HG03460 (cell line): Measurements from ENCODE around the gene LYPD6B.
A peak's percentile ranks its signal among the peaks of the same experiment; 100 is the strongest.

Experiments
- ATAC-seq: cut with Tn5 transposase; IDR thresholded peaks from one replicate; pipeline ENCODE4 v1.9.1; 2021; ENCODE audit not compliant: unreplicated experiment

Gene LYPD6B

DNA sequence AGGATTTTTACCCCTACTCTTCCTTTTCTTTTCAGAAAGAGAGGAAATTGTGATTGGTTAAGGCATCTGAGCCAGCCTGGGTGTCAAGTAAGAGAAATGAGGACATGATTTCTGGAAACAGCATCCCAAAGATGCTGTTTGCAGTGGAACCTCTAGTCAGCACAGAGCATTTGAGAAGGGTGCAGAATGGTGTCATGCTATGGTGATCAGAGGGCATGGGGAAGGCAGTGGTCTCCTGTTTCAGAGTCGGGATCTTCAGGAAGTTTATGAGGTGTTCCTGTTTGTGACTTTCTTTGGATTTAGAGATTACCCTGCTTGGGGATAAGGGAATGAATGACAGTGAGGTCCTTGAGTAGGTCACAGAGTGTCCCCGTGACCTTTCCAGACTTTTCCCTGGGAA, 117.5 kb downstream of the LYPD6B start:
- ATAC-seq = no peak

DNA sequence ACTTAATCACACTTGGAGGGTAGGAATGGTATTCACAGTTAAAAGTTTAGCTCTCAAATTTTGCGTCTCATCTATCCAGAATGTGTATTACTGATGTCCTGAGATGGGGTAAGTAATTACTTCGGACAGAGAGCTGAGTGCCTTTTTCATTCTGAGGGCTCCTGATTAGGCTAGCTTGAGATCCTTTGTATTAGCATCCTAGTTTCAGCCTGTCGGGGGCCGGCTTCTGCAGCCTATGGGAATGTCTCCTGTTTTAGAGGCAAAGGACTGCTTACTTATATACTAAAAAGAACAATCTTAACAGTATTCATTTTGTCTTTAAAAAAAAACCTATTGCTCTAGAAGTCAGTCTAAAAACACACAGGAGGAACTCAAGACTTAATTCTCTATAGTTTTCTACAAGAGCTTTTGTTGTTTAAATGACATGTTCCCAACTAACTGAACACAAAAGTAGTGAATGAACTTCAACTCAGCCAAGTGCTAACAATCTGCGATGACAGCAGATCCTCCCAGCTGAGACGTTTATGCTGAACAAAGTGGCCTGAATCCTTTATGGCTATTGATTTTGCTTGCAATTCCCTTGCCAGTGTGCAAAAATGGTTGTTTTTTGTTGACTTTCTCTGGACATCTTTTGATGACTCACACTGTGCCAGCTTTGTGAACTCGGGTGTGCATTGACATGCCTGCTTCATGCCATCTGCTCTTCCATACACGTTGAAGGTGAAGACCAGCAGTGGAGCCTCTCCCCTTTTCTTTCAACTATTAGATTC, 118.7 kb downstream of the LYPD6B start:
- no peak for ATAC-seq

DNA sequence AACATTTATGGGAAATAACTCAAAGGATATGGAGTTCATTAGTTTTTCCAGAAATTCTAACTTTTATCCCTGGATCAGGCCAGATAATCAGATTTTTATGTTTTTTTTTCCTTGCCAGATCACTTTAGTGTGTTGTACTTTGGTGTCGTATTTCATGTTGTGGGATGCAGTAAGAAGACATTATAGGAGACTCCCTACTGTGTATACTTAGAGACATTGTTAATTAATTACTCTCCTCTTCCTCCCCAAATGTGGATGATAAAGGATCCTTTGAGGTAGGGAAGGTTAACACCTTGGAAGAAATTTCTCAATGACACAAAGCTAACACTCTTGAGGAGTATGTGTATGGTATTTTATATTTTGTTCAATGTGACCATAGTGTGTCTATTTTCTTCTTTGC, 120.5 kb downstream of the LYPD6B start:
- no peak for ATAC-seq

DNA sequence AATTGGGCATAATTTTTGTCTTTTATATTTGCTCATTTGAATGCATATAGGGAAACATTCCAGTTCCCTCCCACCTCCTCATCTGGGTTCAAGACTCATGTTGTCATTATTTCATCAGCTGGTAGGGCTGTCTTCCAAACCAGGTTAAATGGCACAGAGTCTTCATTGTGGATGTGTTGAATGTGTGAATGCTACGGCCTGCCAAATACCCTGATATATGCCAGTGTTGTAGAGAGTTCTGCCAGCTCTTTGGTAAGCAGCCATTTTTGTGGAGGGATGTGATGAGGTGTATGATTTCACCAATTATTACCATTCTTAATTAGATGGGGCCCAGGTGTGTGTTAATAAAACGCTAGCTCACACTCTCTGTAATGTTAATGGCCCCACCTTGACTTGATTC, 121.7 kb downstream of the LYPD6B start:
- ATAC-seq = no peak

GRCh38 chr2:149160701-149161217, 122.3 kb downstream of the LYPD6B start:
- ATAC-seq = peak; percentile 96

DNA sequence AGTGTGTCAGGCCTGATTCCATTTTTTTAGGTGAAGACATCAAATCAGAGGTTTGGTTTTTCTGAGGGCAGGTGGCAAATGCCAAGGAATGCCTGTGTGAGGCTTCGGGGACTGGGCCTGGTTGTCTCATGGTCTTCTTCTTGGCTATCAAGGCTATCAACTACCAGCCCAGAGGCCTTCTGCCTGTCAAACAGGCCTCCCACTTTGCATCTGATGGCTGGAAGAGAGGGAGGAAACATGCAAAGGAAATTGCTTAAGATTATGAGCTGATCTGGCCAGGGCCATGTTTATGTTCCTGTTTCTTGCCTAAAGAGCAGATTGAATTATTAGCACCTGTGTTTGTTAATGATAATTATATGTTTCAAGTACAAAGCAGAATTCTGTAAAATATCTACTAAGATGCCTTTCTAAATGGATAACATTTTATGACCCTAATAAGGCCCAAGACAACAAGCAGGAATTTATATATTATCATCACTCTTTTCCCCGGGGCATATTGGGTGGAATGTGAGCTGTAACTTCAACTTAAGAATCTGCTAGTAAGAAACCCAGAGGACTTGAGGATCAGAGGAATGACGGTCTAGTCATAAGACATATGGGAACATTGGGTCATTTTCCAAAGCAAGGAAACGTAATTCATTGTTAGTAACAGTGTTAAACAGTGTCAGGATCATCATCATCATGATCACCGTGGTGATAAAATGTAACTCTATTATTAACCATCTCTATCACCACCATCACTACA, 123.2 kb downstream of the LYPD6B start:
- no peak for ATAC-seq

DNA sequence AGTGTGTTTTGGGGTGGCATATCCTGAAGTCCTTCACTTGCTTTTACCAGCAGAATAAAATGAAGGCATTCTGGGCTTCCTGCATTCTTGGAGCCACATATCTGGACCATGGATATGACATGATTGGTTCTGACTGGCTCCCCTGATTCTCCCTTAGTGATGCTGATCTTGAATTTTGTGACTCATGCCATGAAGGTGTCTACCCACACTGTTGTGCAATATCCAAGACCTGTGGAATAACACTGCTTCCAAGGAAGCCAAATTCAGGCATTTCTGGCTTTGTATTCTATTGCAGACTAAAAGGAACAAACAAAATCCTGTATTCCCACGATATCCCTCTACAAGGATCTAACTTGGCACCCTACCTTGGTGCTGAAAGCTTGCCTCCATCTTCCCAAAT, 125.8 kb downstream of the LYPD6B start:
- ATAC-seq = no peak

GRCh38 chr2:149164827-149165226, 126.3 kb downstream of the LYPD6B start:
- no peak for ATAC-seq

DNA sequence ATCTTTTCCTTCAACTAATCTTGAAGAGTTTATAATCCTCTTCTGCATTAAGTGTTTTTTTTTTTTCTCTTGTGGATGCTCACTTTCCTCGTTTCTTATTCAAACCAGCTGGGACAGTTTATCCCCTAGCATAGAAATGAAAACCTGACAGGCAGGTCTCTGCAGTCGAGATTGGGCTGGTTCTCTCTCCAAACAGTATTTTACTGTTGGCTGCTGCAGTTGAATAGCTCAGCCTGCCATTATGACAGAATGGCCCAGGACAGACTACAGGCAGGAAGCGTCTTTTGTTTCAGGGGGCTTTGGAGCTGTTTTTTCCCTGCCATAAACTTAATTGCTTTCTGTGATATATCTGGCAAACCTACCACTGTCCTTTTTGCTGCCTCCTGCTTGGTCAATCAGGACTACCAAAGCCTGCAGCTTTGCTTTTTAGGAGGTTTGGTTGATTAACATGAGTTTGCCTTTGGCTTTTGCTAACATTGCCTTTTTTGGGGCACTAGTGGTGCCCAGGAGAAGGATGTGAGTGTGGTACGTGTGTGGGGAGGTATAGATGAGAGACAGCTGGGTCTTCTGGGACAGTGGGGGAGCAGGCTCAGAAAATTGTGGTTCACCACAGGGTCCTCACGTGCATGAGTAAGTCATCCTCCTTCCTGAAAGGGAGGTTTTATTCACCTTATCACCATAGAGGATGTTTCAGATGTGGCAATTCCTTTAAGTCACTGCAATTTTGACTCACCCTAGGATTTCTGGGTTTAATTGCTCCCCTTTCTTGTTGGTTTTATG, 128.7 kb downstream of the LYPD6B start:
- ATAC-seq = peak; percentile 81

- no peak for ATAC-seq
These were observed 129.4 kb downstream of the LYPD6B start for GRCh38 chr2:149167941-149168340.

GRCh38 chr2:149169656-149170055, 131.2 kb downstream of the LYPD6B start:
- ATAC-seq = no peak

- no peak for ATAC-seq
These were observed 131.7 kb downstream of the LYPD6B start for GRCh38 chr2:149170156-149170555.

DNA sequence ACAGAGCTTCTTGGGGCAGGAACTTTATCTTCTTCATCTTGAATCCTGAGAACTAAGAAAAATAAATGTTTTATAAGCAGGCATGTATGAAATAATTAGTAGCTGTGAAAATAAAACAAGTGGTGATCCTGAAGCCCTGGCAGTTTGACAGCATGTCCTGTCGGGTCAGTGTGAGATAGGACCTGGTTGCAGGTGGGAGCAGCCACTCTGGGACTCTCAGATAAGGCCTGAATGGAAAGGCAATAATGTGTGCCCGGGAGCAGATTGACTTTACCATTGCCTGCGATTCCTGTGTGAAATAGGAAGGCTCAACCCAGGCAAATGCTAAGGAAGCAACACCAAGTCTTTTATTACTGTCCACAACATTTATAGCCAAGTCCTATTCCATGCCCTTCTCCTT, 132.4 kb downstream of the LYPD6B start:
- no peak for ATAC-seq

DNA sequence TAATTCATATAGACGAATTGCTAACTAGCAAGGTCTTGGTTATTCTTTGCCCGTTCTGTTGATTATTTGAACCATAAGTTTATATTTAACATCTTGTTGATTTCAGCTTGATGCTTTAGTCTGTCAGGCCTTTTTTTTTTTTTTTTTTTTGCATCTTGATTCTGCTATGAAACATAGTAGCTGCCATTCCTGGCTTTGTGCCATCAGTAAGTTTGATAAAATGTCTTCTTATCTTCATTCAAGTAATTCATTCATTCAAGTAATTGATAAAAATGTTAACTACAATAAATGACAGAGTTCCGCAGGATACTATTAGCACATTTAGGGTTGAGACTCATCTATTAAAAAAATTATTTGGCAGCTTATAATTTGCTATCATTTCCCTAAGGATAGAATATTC, 134.7 kb downstream of the LYPD6B start:
- ATAC-seq = no peak

- no peak for ATAC-seq
These were observed 137.5 kb downstream of the LYPD6B start for GRCh38 chr2:149175956-149176355.

- no peak for ATAC-seq
These were observed 140.1 kb downstream of the LYPD6B start for GRCh38 chr2:149178612-149179011.

- ATAC-seq = no peak
These were observed 141.9 kb downstream of the LYPD6B start for GRCh38 chr2:149180226-149180875.

GRCh38 chr2:149183187-149183586, 144.7 kb downstream of the LYPD6B start:
- ATAC-seq = no peak

DNA sequence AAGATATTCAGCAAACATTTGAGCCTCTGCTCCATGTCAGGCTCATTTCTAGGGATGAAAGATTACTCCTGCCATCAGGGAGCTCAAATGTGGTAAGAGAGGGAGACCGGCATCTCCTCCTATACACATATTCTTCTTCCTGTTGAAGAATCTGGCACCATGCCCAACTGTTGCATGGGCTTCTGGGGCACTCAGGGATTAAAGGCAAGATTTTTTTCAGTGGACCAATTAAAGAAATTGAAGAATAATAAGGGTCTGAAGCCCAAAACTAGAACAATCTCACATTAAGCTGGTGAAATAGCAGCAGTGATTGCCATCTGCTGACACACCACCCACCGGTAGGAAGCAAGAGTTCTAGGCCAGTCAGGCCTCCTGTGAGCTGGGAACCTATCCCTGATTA, 146.5 kb downstream of the LYPD6B start:
- no peak for ATAC-seq

GRCh38 chr2:149185942-149186490, 147.5 kb downstream of the LYPD6B start:
- ATAC-seq = no peak

GRCh38 chr2:149187057-149187456, 148.6 kb downstream of the LYPD6B start:
- no peak for ATAC-seq
